ENCODE data around the gene HNRNPUL1.

The HNRNPUL1 gene

GRCh38 chr19:41355035-41355434 lies 90.9 kb downstream of the HNRNPUL1 start:
- DNase-seq: no peak

GRCh38 chr19:41355802-41356201 lies 91.6 kb downstream of the HNRNPUL1 start:
- no peak for DNase-seq

GRCh38 chr19:41356984-41357739 lies 93.0 kb downstream of the HNRNPUL1 start:
- no peak for DNase-seq

Data from cerebellar nuclear complex (tissue), 1 donor.